Measurements from ENCODE around the gene VGLL4. TPM values are rescaled to one million over a fixed set of nuclear protein-coding genes. Genes with fewer than 3 reads are reported as not detected.

The VGLL4 gene, protein sequence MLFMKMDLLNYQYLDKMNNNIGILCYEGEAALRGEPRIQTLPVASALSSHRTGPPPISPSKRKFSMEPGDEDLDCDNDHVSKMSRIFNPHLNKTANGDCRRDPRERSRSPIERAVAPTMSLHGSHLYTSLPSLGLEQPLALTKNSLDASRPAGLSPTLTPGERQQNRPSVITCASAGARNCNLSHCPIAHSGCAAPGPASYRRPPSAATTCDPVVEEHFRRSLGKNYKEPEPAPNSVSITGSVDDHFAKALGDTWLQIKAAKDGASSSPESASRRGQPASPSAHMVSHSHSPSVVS
- total RNA-seq (2014; rRNA removed; shearing (Covaris generic)), result 46.5 and 54.9 TPM in 2 replicates
- polyA plus RNA-seq (2016; fragmentation: Nextera tagmentation; extraction: Ambion mirVana), result 30.9 and 32.4 TPM in 2 replicates

DNA sequence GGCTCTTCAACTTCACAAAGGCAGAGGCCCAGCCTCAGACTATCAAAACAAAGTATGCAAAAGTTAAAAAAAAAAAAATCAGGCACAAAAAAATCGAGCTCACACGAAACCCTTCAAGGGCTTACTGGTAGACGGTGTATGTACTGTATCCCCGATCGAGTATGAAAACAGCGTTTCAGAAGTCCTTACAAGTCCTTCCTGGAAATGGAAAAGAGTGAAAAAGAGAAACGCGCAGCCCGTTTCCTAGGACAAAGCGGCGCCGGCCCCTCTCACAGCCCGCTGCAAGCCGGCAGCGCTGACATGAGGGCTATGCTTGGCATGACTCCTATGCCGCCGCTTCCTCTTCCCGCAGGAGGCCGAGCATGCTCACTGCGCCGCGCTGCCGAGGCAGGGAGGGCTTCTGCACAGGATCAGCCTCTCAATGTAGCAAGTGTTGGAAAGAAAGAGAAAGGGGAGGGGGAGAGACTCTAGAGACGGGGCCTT lies at the start of gene VGLL4:
Gene VGLL4, minus strand, starts transcription at position 311 of the 483 bp plus-strand sequence. CDS start 397 bp downstream, outside the sequence.
- peak; percentile 95 for DNase-seq
- Histone ChIP-seq H3K36me3 (ENCODE audit: low read depth) (no peaks in the 10 kb centered on the region), H3K9me2 (ENCODE audit: insufficient read depth) (no peaks in the 10 kb centered on the region), H3K4me2 (ENCODE audit: unreplicated experiment) (peak within 1 kb of the TSS; percentile 97), H3K4me1 (ENCODE audit: insufficient read depth) (peaks cover 30% of the 10 kb centered on the region), H3K27ac (peak within 1 kb of the TSS; percentile 100), H4K20me1 (ENCODE audit: insufficient read depth) (no peaks in the 10 kb centered on the region), H2AFZ (peak within 1 kb of the TSS; percentile 54), H3K79me2 (ENCODE audit: insufficient read depth) (peaks cover 82% of the 10 kb centered on the region), H3F3A (ENCODE audit: insufficient read depth) (peaks cover 32% of the 10 kb centered on the region), H3K4me3 (peak within 1 kb of the TSS; percentile 87), H3K9ac (peak within 1 kb of the TSS; percentile 100), H3K9me3 (ENCODE audit: low read depth) (no peaks in the 10 kb centered on the region), H3K27me3 (replicated peaks; ENCODE audit: insufficient read depth) (no peaks in the 10 kb centered on the region)
- WGBS, 2 experiments (ENCODE audit: low coverage in 1 of 2, low lambda C conversion rate in 2 of 2, missing lambda C conversion rate in 2 of 2), result 1% methylated on average over 24 of the region's 24 CpGs
- in situ Hi-C loops (cut with MboI), result no loop called here
- no peak for TF ChIP-seq EZH2phosphoT487 (IDR thresholded peaks at IDR 0.05; ENCODE audit: insufficient read depth, low read depth)
- TF ChIP-seq EZH2 (IDR thresholded peaks at IDR 0.05; ENCODE audit: insufficient read depth, poor library complexity, severe bottlenecking), result no peak

DNA sequence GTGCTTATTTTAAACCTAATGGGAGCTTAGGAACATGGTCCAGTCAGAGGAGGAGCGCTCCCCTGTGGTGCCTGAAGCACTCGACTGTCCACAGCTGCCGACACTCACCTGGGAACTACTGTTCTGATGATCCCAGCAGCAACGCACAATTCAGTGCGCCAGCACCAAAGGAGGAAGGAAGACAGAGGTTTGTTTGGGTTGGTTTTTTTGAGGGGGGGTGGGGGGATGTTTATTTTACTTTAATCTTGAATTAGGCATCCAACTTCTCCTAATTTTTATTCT lies 48.8 kb upstream of the VGLL4 start:
- no peaks in the 10 kb centered on the region for H3K27me3 ChIP-seq (replicated peaks; ENCODE audit: insufficient read depth)
- in situ Hi-C loops (cut with MboI), result no loop called here
- no peak overlapping the region for H3K4me2 ChIP-seq (ENCODE audit: unreplicated experiment)
- TF ChIP-seq EZH2 (IDR thresholded peaks at IDR 0.05; ENCODE audit: insufficient read depth, poor library complexity, severe bottlenecking), result no peak
- no peak for TF ChIP-seq EZH2phosphoT487 (IDR thresholded peaks at IDR 0.05; ENCODE audit: insufficient read depth, low read depth)
- H3K4me3 ChIP-seq, result no peak overlapping the region
- no peak overlapping the region for H2AFZ ChIP-seq
- WGBS, 2 experiments (ENCODE audit: low coverage in 1 of 2, low lambda C conversion rate in 2 of 2, missing lambda C conversion rate in 2 of 2), result 77 to 79% methylated on average over 5 of the region's 5 CpGs
- no peaks in the 10 kb centered on the region for H3K9me2 ChIP-seq (ENCODE audit: insufficient read depth)
- peaks cover 27% of the 10 kb centered on the region for H3K4me1 ChIP-seq (ENCODE audit: insufficient read depth)
- no peak overlapping the region for H3K9ac ChIP-seq
- DNase-seq, result no peak
- H3K27ac ChIP-seq, result no peak overlapping the region
- peaks cover 5% of the 10 kb centered on the region; the same call in 1 of the 2 replicates for H3K36me3 ChIP-seq (ENCODE audit: low read depth)
- H3F3A ChIP-seq (ENCODE audit: insufficient read depth), result peaks cover 29% of the 10 kb centered on the region
- no peaks in the 10 kb centered on the region for H4K20me1 ChIP-seq (ENCODE audit: insufficient read depth)
- H3K79me2 ChIP-seq (ENCODE audit: insufficient read depth), result peaks cover 86% of the 10 kb centered on the region
- no peaks in the 10 kb centered on the region for H3K9me3 ChIP-seq (ENCODE audit: low read depth)

DNA sequence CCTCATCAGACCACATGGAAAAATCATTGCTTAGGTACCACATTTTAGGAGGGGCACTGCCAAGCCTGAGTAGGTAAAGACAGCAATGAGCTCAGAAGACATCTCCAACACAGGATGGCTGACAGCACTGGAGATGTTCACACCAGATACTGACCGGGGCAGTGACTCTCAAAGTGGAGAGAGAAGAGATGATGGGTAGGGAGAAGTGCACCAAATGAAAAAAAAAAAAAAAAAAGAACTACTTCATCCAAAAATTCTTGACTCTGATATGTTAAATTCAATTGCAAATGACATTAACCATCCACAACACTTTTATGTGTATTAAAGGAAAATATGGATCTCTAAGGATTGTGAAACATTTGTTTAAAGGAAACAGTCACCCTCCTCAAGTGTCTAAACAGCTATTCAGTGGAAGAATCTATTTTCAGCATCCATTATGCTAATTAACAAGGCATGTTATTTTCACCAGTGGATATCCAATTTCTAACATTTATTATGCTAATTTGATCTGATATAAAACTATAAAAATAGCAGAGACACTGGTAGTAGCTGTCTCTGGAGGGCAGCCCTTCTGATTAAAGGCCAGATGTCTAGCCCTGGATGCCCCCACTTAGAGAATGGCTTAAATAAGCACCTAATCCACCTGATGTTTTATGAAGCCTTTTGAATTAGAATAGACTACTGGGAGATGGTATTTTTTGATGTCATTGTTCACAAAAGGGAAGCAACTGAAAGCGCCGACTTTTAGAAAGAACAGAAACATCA lies 48.2 kb upstream of the VGLL4 start:
- H3K4me2 ChIP-seq (ENCODE audit: unreplicated experiment), result peak overlapping the region; percentile 36
- H3K36me3 ChIP-seq (ENCODE audit: low read depth), result peaks cover 5% of the 10 kb centered on the region; the same call in 1 of the 2 replicates
- in situ Hi-C loops (cut with MboI), result no loop called here
- H3K9ac ChIP-seq, result no peak overlapping the region
- DNase-seq, result no peak
- WGBS, 2 experiments (ENCODE audit: low coverage in 1 of 2, low lambda C conversion rate in 2 of 2, missing lambda C conversion rate in 2 of 2), result 81 to 88% methylated on average over 3 of the region's 3 CpGs
- no peak for TF ChIP-seq EZH2 (IDR thresholded peaks at IDR 0.05; ENCODE audit: insufficient read depth, poor library complexity, severe bottlenecking)
- TF ChIP-seq EZH2phosphoT487 (IDR thresholded peaks at IDR 0.05; ENCODE audit: insufficient read depth, low read depth), result no peak
- no peak overlapping the region for H3K4me3 ChIP-seq
- no peaks in the 10 kb centered on the region for H3K27me3 ChIP-seq (replicated peaks; ENCODE audit: insufficient read depth)
- no peak overlapping the region for H2AFZ ChIP-seq
- H3F3A ChIP-seq (ENCODE audit: insufficient read depth), result peaks cover 23% of the 10 kb centered on the region
- H3K9me2 ChIP-seq (ENCODE audit: insufficient read depth), result no peaks in the 10 kb centered on the region
- H3K9me3 ChIP-seq (ENCODE audit: low read depth), result no peaks in the 10 kb centered on the region
- H4K20me1 ChIP-seq (ENCODE audit: insufficient read depth), result no peaks in the 10 kb centered on the region
- peaks cover 22% of the 10 kb centered on the region for H3K4me1 ChIP-seq (ENCODE audit: insufficient read depth)
- no peak overlapping the region for H3K27ac ChIP-seq
- peaks cover 86% of the 10 kb centered on the region for H3K79me2 ChIP-seq (ENCODE audit: insufficient read depth)

DNA sequence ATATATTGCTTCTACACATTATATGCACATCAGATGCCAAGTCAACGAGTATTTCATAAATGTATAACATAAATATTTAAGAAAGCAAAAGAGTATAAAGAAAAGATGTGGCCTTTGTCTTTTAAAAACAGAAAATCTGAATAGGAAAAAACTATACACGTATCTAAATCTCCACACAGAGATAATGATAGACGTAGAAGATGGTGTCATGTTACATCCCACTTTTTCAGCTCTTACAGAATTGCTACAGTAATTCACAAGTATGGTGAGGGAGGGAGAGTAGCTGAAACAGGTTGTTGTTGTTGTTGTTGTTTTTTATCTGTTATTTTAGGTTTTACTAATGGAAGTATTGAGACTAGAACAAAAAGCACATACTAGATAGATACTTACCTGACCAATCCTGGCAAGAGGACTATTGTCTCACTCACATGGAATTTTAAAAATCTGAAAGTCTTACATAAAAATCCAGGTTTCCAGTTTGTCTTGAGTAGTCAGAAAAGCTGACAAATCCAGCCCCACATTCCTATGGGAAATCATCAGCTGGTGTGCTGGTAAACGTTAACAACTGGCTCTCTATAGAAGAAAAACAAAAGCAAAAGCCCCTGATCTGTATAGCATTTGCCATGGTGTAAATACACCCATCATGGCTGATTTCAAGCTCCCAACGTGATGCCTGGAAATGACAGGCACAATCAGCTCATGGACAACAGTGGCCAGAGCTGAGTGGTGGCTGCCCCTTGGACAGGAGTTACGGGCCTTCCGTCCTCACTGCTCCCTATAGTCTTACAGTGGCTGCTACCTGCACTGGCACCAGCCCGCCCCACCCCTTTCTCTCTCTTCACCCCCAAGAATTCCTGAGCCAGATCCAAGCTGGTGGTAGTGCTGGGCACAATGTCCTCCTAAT lies 47.4 kb upstream of the VGLL4 start:
- Histone ChIP-seq H3K4me3 (no peak overlapping the region), H3K27ac (no peak overlapping the region), H3K4me1 (ENCODE audit: insufficient read depth) (peaks cover 21% of the 10 kb centered on the region), H3F3A (ENCODE audit: insufficient read depth) (peaks cover 17% of the 10 kb centered on the region), H3K27me3 (replicated peaks; ENCODE audit: insufficient read depth) (no peaks in the 10 kb centered on the region), H3K9me2 (ENCODE audit: insufficient read depth) (no peaks in the 10 kb centered on the region), H4K20me1 (ENCODE audit: insufficient read depth) (no peaks in the 10 kb centered on the region), H2AFZ (no peak overlapping the region), H3K79me2 (ENCODE audit: insufficient read depth) (peaks cover 85% of the 10 kb centered on the region), H3K36me3 (ENCODE audit: low read depth) (peaks cover 5% of the 10 kb centered on the region; the same call in 1 of the 2 replicates), H3K4me2 (ENCODE audit: unreplicated experiment) (peak overlapping the region; percentile 36), H3K9me3 (ENCODE audit: low read depth) (no peaks in the 10 kb centered on the region), H3K9ac (no peak overlapping the region)
- in situ Hi-C loops (cut with MboI), result no loop called here
- TF ChIP-seq EZH2phosphoT487 (IDR thresholded peaks at IDR 0.05; ENCODE audit: insufficient read depth, low read depth) (no peak), EZH2 (IDR thresholded peaks at IDR 0.05; ENCODE audit: insufficient read depth, poor library complexity, severe bottlenecking) (no peak)
- WGBS, 2 experiments (ENCODE audit: low coverage in 1 of 2, low lambda C conversion rate in 2 of 2, missing lambda C conversion rate in 2 of 2), result 64 to 66% methylated on average over 8 of the region's 8 CpGs
- DNase-seq, result peak; percentile 49

Data from GM23248 (cell line).